Natural killer cell (primary cell): ENCODE data around the gene DOCK1. TPM values are rescaled to one million over a fixed set of nuclear protein-coding genes. Genes with fewer than 3 reads are reported as not detected.
A peak's percentile ranks its signal among the peaks of the same experiment; 100 is the strongest.

Source experiments
- ATAC-seq, 3 donors: fragments of 150-1000 bp in 2 of 3; fragments of 200-7000 bp in 1 of 3; cut with Tn5 transposase; 1 replicate in 1 of 3; 2 replicates in 2 of 3; pipeline ENCODE4 v1.10.0; 2021; ENCODE audit warnings: mild to moderate bottlenecking in 2 of 3, moderate library complexity in 2 of 3
- DNase-seq, 2 donors: peaks; one replicate each; pipeline versions ENCODE4 v3.0.0 to v3.0.0-alpha.2; 2013 to 2021; ENCODE audit warnings: mixed read lengths in 1 of 2
- H3K27ac ChIP-seq: one replicate; pipeline ENCODE4 v1.5.1; 2013; ENCODE audit warnings: mild to moderate bottlenecking, low read length
- H3K27me3 ChIP-seq: one replicate; pipeline ENCODE4 v1.6.1; 2013; ENCODE audit warnings: low read length; ENCODE audit not compliant: control insufficient read depth, insufficient read depth
- H3K36me3 ChIP-seq: one replicate; pipeline ENCODE4 v1.6.1; 2013; ENCODE audit warnings: low read length; ENCODE audit not compliant: control insufficient read depth, insufficient read depth
- H3K4me1 ChIP-seq: one replicate; pipeline ENCODE4 v1.6.1; 2013; ENCODE audit warnings: low read length; ENCODE audit not compliant: control insufficient read depth, insufficient read depth
- H3K4me3 ChIP-seq: one replicate; pipeline ENCODE4 v1.5.1; 2013; ENCODE audit warnings: low read length
- H3K9me3 ChIP-seq: one replicate; pipeline ENCODE4 v1.6.1; 2013; ENCODE audit warnings: low read length; ENCODE audit not compliant: control insufficient read depth, insufficient read depth
- H3K27ac Mint-ChIP-seq, 2 donors: one replicate each; pipeline ENCODE4 v1.8.0; 2022; ENCODE audit warnings: mild to moderate bottlenecking in 2 of 2, mixed read lengths in 2 of 2, moderate library complexity in 1 of 2
- H3K27me3 Mint-ChIP-seq, 2 donors: one replicate each; pipeline ENCODE4 v1.8.0; 2022; ENCODE audit warnings: low read depth in 2 of 2, mixed read lengths in 2 of 2
- H3K36me3 Mint-ChIP-seq: one replicate; pipeline ENCODE4 v1.8.0; 2022; ENCODE audit warnings: mixed read lengths
- H3K4me1 Mint-ChIP-seq, 2 donors: one replicate each; pipeline ENCODE4 v1.8.0; 2022; ENCODE audit warnings: mixed read lengths in 2 of 2
- H3K4me3 Mint-ChIP-seq: one replicate; pipeline ENCODE4 v1.8.0; 2022; ENCODE audit warnings: mild to moderate bottlenecking, moderate library complexity, mixed read lengths
- H3K9me3 Mint-ChIP-seq, 2 donors: one replicate each; pipeline ENCODE4 v1.8.0; 2022; ENCODE audit warnings: mixed read lengths in 2 of 2
- WGBS: methylation state at CpG from one replicate; pipeline ENCODE4 v1.1.7; 2013; ENCODE audit warnings: missing lambda C conversion rate; ENCODE audit not compliant: insufficient coverage; 5-methylcytosine and 5-hydroxymethylcytosine counted together
- intact Hi-C: fragments of 100-400 bp; cut with micrococcal nuclease; formaldehyde crosslinking; loops from one replicate; pipeline ENCODE4 v1.14.2; 2022
- total RNA-seq, 4 donors: library from RNA; stranded (reverse); fragments of 120-200 nt in 1 of 4; gene quantifications; one replicate each; pipeline versions ENCODE4 v1.2.3 to v1.2.4, GENCODE V29; 2013 to 2022
- TF ChIP-seq, protein P1 (sequence below): fragments of 200-600 bp; IDR thresholded peaks from one replicate; pipeline ENCODE4 v1.8.0; 2022; ENCODE audit warnings: antibody characterized with exemption

Gene DOCK1
- total RNA-seq, 3 donors from 2014 or later (not counting 1 experiment from before 2014, with no cell fraction given), result 0.07 to 0.12 (median 0.08) TPM

DNA sequence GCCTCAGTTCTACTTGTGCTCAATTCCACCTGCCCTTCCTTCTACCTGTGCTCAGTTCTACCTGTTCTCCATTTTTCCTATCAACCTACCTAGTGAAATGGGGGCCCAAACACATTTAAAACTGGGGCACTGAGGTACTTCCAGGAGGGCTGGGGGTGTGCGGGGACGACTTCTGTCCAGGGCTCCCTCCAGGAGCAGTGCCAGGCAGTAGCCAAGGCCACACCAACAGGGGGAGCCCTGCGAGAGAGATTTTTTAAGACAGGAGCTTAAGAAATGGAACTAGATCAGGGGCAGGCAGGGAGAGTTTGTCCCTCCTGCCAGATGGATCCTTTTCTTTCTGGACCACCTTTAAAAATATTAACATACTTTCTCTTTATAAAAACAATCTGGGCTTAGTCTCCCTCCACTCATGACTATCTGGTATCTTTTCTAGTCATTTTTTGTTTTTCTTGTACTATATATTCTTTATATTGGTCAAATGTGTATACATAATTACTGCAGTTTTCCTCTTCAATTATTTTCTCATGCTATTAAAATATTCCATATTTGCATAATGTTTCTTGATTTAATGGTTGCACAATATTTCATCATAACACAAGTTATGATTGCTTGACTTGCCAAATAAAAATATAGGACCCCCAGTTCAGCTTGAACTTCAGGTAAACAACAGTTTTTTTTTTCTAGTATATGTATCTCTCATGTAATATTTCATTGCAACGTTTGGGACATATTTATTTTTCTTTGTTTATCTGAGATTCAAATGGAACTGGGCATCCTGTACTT is 338.5 kb downstream of the DOCK1 start:
- no peak overlapping the region for H3K27ac ChIP-seq
- H3K36me3 ChIP-seq, result no peaks in the 10 kb centered on the region
- TF ChIP-seq, protein P1, sequence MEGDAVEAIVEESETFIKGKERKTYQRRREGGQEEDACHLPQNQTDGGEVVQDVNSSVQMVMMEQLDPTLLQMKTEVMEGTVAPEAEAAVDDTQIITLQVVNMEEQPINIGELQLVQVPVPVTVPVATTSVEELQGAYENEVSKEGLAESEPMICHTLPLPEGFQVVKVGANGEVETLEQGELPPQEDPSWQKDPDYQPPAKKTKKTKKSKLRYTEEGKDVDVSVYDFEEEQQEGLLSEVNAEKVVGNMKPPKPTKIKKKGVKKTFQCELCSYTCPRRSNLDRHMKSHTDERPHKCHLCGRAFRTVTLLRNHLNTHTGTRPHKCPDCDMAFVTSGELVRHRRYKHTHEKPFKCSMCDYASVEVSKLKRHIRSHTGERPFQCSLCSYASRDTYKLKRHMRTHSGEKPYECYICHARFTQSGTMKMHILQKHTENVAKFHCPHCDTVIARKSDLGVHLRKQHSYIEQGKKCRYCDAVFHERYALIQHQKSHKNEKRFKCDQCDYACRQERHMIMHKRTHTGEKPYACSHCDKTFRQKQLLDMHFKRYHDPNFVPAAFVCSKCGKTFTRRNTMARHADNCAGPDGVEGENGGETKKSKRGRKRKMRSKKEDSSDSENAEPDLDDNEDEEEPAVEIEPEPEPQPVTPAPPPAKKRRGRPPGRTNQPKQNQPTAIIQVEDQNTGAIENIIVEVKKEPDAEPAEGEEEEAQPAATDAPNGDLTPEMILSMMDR, result peak; percentile 76
- peaks cover 4 to 6% of the 10 kb centered on the region in 2 donors for H3K27me3 Mint-ChIP-seq
- H3K27ac Mint-ChIP-seq, result peak overlapping the region in 1 of 2 donors; percentile 21
- no peaks in the 10 kb centered on the region for H3K27me3 ChIP-seq
- H3K9me3 ChIP-seq, result no peaks in the 10 kb centered on the region
- no peaks in the 10 kb centered on the region for H3K9me3 Mint-ChIP-seq
- intact Hi-C loops, result loop anchor here (1.0 to 5.0 kb wide), 3 partner anchors 103 to 609 kb away; no protein-coding TSS in a partner anchor
- H3K4me3 ChIP-seq, result no peak overlapping the region
- H3K4me3 Mint-ChIP-seq, result no peak overlapping the region
- DNase-seq, result peak; percentile 55 to 59
- WGBS, result 51% methylated on average over 3 of the region's 4 CpGs
- ATAC-seq, result peak; percentile 81 to 93 (median 85)
- no peaks in the 10 kb centered on the region for H3K36me3 Mint-ChIP-seq
- no peaks in the 10 kb centered on the region for H3K4me1 ChIP-seq
- H3K4me1 Mint-ChIP-seq, result peaks cover 21 to 32% of the 10 kb centered on the region in 2 donors

DNA sequence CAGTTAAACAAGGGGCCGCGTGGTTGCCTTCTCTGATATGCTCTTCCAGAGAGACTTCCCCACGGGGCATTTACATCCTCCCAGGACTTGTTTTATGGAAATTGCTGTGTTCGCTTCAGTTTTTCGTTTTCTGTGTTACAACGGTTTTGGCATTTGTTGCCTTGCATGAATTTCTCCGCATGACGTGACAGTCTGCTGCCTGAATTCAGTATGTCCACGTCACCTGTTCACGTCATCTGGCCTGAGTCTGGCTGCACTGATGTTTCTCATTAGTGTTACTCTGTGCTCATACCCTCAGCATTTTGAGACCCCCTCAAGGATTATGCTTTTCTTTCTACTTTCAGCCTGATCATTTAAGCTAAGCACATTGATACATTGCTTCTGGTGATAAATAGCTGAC is 340.2 kb downstream of the DOCK1 start:
- ATAC-seq, result no peak
- Mint-ChIP-seq H3K36me3 (no peaks in the 10 kb centered on the region), H3K27me3 (peaks cover 4 to 6% of the 10 kb centered on the region in 2 donors), H3K27ac (no peak overlapping the region), H3K9me3 (no peaks in the 10 kb centered on the region), H3K4me1 (peaks cover 29 to 42% of the 10 kb centered on the region in 2 donors), H3K4me3 (no peak overlapping the region)
- Histone ChIP-seq H3K27me3 (no peaks in the 10 kb centered on the region), H3K9me3 (no peaks in the 10 kb centered on the region), H3K27ac (no peak overlapping the region), H3K4me1 (peaks cover 2% of the 10 kb centered on the region), H3K4me3 (no peak overlapping the region), H3K36me3 (no peaks in the 10 kb centered on the region)
- no peak for DNase-seq
- intact Hi-C loops, result no loop called here
- TF ChIP-seq, protein P1, result no peak
- WGBS, result 85% methylated on average over 10 of the region's 10 CpGs

DNA sequence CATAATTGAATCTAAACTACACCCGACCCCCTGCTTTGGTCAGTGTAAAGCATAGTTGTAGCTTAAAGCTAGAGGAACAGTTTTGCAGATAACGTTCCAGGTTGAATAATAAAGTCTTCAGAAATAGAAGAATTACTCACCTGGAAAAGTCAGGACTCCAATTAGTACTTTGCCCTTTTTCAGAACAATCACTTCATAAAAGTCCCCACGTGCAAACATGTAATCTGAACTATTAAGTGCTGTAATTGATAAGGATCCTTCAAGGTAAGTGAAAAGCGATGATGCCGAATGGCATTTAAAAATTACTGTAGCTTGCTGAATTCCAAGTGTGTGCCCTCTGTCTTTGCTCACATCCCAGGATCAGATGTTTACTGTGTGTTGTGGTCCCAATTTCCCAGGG is 344.8 kb downstream of the DOCK1 start:
- intact Hi-C loops, result loop anchor here (1.0 kb wide), 1 partner anchor 43 kb away; no protein-coding TSS in a partner anchor
- DNase-seq (no peak), ATAC-seq (no peak)
- Mint-ChIP-seq H3K4me3 (peak overlapping the region; percentile 62), H3K27me3 (no peaks in the 10 kb centered on the region), H3K9me3 (peaks cover 0 to 2% of the 10 kb centered on the region in 2 donors), H3K36me3 (no peaks in the 10 kb centered on the region), H3K4me1 (peaks cover 50 to 58% of the 10 kb centered on the region in 2 donors), H3K27ac (peak overlapping the region; percentile 51 to 63)
- Histone ChIP-seq H3K9me3 (no peaks in the 10 kb centered on the region), H3K27ac (no peak overlapping the region), H3K36me3 (no peaks in the 10 kb centered on the region), H3K27me3 (no peaks in the 10 kb centered on the region), H3K4me1 (peaks cover 31% of the 10 kb centered on the region), H3K4me3 (no peak overlapping the region)
- WGBS, result 95% methylated on average over 3 of the region's 5 CpGs
- TF ChIP-seq, protein P1, result no peak
